VCaP (cell line): ENCODE measurements around the gene ATXN7L1.

Source experiments
- H3K27ac ChIP-seq: fragments of 450-650 bp; 2 replicates; pipeline ENCODE4 v1.5.1; 2017
- CTCF ChIP-seq: fragments of 450-650 bp; conservative IDR thresholded peaks from 2 replicates; pipeline ENCODE4 v1.5.1; 2017; ENCODE audit warnings: mild to moderate bottlenecking, moderate library complexity

ATXN7L1 gene

GRCh38 chr7:105584165-105584564, 292.2 kb downstream of the ATXN7L1 start:
- no peak for TF ChIP-seq CTCF
- no peak overlapping the region for H3K27ac ChIP-seq

GRCh38 chr7:105583061-105583460, 293.3 kb downstream of the ATXN7L1 start:
- H3K27ac ChIP-seq, result no peak overlapping the region
- no peak for TF ChIP-seq CTCF

DNA sequence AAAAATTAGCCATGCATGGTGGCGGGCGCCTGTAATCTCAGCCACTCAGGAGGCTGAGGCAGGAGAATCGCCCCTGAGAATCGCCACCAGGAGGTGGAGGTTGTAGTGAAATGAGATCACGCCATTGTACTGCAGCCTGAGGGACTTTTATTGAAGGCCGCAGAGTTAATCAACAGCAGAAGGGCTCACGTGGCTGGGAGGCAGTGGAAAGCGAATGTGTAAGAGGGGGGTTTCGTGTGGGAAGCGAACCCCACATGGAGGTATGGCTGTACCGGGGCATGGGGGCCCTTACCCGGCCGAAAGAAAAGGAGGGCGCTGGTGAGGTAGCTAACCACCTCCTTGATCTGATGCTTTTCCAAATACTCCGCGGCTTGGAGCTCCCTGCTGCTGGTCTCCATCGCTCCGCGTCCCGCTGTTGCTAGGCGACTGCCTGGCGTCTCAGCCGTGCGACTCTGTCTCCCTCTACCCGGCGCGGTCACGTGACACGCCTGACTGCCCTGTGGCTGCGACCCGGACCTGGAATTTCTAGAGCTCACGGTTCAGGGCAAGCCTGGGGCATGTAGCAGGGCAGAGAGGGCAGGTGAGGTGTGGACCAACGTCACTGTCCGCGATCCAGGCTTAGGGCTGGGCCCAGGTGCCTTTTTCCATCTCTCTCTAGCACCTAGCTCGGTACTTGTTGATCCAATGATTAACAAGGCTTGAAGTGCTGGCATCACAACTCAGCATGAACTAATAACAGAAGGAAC, 295.2 kb downstream of the ATXN7L1 start, which contains the start of gene EFCAB10:
Gene EFCAB10, minus strand, starts transcription at position 428 of the 746 bp plus-strand sequence. Its CDS starts 30 bp downstream, at position 398.
- no peak for TF ChIP-seq CTCF
- peak within 1 kb of the TSS; percentile 43; the same call in 1 of the 2 replicates for H3K27ac ChIP-seq

GRCh38 chr7:105580022-105580740, 296.2 kb downstream of the ATXN7L1 start:
- H3K27ac ChIP-seq, result no peak overlapping the region
- peak; percentile 42 for TF ChIP-seq CTCF

GRCh38 chr7:105578496-105578895, 297.9 kb downstream of the ATXN7L1 start:
- no peak overlapping the region for H3K27ac ChIP-seq
- TF ChIP-seq CTCF, result no peak

- no peak for TF ChIP-seq CTCF
These were observed 299.1 kb downstream of the ATXN7L1 start for GRCh38 chr7:105577251-105577650.

DNA sequence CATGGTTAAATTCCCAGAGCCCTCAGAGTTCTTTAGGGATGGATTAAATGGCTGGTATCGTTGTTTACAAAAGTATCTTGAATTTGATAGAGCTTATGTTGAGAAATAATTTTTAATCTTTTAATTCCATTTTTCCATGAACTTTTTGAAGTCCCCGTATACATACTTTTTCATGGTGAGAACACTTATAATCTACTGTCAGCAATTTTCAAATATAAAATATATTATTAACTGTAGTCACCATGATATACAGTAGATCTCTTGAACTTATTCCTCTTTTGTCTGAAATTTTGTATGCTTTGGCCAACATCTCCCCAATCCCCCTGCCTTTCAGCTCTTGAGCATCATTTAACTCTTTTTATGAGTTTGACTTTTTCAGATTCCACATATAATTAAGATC, 304.5 kb downstream of the ATXN7L1 start:
- H3K27ac ChIP-seq, result no peak overlapping the region
- TF ChIP-seq CTCF, result no peak

More at GRCh38 chr7:105577251-105577650, 299.1 kb downstream of the ATXN7L1 start:
- H3K27ac ChIP-seq, result no peak overlapping the region
